HCT116 (cell line): Measurements from ENCODE around the gene DPP10. TPM values are rescaled to one million over a fixed set of nuclear protein-coding genes. Genes with fewer than 3 reads are reported as not detected.

Experiments used
- ATAC-seq: fragments of 200-7000 bp; cut with Tn5 transposase; 2 replicates; pipeline ENCODE4 v1.9.1; 2020; ENCODE audit warnings: mild to moderate bottlenecking, moderate library complexity
- BruUV-seq: library from RNA; stranded (reverse); fragments of 400-500 nt; replicated peaks from 2 replicates; lab custom pipeline; 2021; lab: Mats Ljungman, UMichigan
- CTCF ChIA-PET: fragments of 300-600 bp; sonication (Branson Sonifier 250); formaldehyde crosslinking; loops from one replicate; lab custom pipeline; 2021; ENCODE audit warnings: antibody characterized with exemption; lab: Charles Lee
- POLR2A ChIA-PET: fragments of 300-600, 350-600 bp; sonication (Branson Sonifier 250); formaldehyde crosslinking; loops from one replicate; lab custom pipeline; 2021; ENCODE audit warnings: antibody characterized with exemption; lab: Charles Lee
- RAD21 ChIA-PET, 2 experiments: fragments of 300-600 bp; sonication (Branson Sonifier 250); formaldehyde crosslinking; loops; one replicate each; lab custom pipeline; 2023; ENCODE audit warnings: low total read pairs in 2 of 2; ENCODE audit not compliant: uncharacterized antibody in 2 of 2, unreplicated experiment in 2 of 2, low non-redundant PET in 1 of 2; lab: Charles Lee
- DNase-seq: peaks from one replicate; pipeline ENCODE4 v3.0.0-alpha.2; 2010; ENCODE audit warnings: low read depth, low spot score
- H2AFZ ChIP-seq: fragments of 200-600 bp; shearing (Covaris generic), sonication (generic); 2 replicates; pipeline ENCODE4 v1.6.1; 2017; ENCODE audit warnings: low read depth, mixed run types, mixed read lengths, antibody characterized with exemption, low read length; ENCODE audit not compliant: poor library complexity, severe bottlenecking
- H3K27ac ChIP-seq: 2 replicates; pipeline ENCODE4 v1.5.1; 2012; ENCODE audit warnings: low read depth, low read length
- H3K27me3 ChIP-seq: fragments of 200-600 bp; sonication (generic); 2 replicates; pipeline ENCODE4 v1.6.1; 2016; ENCODE audit warnings: mixed run types, low read length, mixed read lengths; ENCODE audit not compliant: insufficient read depth
- H3K36me3 ChIP-seq, 2 experiments: fragments of 200-500 bp in 1 of 2; fragments of 200-600 bp in 1 of 2; sonication (Bioruptor generic) in 1 of 2; sonication (generic) in 1 of 2; 2 replicates each; pipeline versions ENCODE4 v1.5.1 to v1.6.1; 2014 to 2016; ENCODE audit warnings: low read length in 2 of 2, inconsistent platforms in 1 of 2, mixed read lengths in 1 of 2, mixed run types in 1 of 2; ENCODE audit not compliant: insufficient read depth in 2 of 2, control insufficient read depth in 1 of 2
- H3K4me1 ChIP-seq, 2 experiments: fragments of 200-600 bp in 1 of 2; sonication (generic) in 1 of 2; 2 replicates each; pipeline versions ENCODE4 v1.5.1 to v1.6.1; 2012 to 2017; ENCODE audit warnings: low read length in 2 of 2, inconsistent platforms in 1 of 2, mild to moderate bottlenecking in 1 of 2, mixed read lengths in 1 of 2, mixed run types in 1 of 2, moderate library complexity in 1 of 2; ENCODE audit not compliant: insufficient read depth in 2 of 2, control insufficient read depth in 1 of 2
- H3K4me2 ChIP-seq: fragments of 200-600 bp; sonication (generic); 2 replicates; pipeline ENCODE4 v1.6.1; 2017; ENCODE audit warnings: mixed run types, low read length, mixed read lengths
- H3K4me3 ChIP-seq, 2 experiments: fragments of 200-600 bp in 1 of 2; sonication (generic) in 1 of 2; replicated peaks in 1 of 2; 2 replicates each; pipeline ENCODE4 v1.5.1; 2011 to 2016; ENCODE audit warnings: low read length in 2 of 2, control low read depth in 1 of 2, low read depth in 1 of 2, mild to moderate bottlenecking in 1 of 2, mixed read lengths in 1 of 2, mixed run types in 1 of 2
- H3K79me2 ChIP-seq: fragments of 200-600 bp; sonication (generic); 2 replicates; pipeline ENCODE4 v1.6.1; 2017; ENCODE audit warnings: mild to moderate bottlenecking, mixed run types, low read length, moderate library complexity, mixed read lengths; ENCODE audit not compliant: insufficient read depth
- H3K9ac ChIP-seq: fragments of 200-600 bp; sonication (generic); 2 replicates; pipeline ENCODE4 v1.6.1; 2016; ENCODE audit warnings: low read length, mixed read lengths
- H3K9me2 ChIP-seq: fragments of 200-600 bp; sonication (generic), shearing (Covaris generic); 2 replicates; pipeline ENCODE4 v1.6.1; 2017; ENCODE audit warnings: mixed run types, mild to moderate bottlenecking, moderate library complexity; ENCODE audit not compliant: insufficient read depth
- H3K9me3 ChIP-seq, 2 experiments: fragments of 200-500 bp in 1 of 2; fragments of 200-600 bp in 1 of 2; sonication (Bioruptor generic) in 1 of 2; sonication (generic) in 1 of 2; 2 replicates each; pipeline ENCODE4 v1.6.1; 2014 to 2017; ENCODE audit warnings: low read length in 2 of 2, mixed read lengths in 2 of 2, inconsistent platforms in 1 of 2, low read depth in 1 of 2, mild to moderate bottlenecking in 1 of 2, mixed run types in 1 of 2, moderate library complexity in 1 of 2; ENCODE audit not compliant: control insufficient read depth in 1 of 2, insufficient read depth in 1 of 2
- H4K20me1 ChIP-seq: fragments of 200-600 bp; sonication (generic), shearing (Covaris generic); 2 replicates; pipeline ENCODE4 v1.6.1; 2017; ENCODE audit warnings: mixed run types, mild to moderate bottlenecking, moderate library complexity; ENCODE audit not compliant: insufficient read depth
- CEBPB ChIP-seq: IDR thresholded peaks from 2 replicates; pipeline ENCODE4 v1.6.1; 2012; ENCODE audit warnings: low read depth
- EGR1 ChIP-seq: IDR thresholded peaks from 2 replicates; pipeline ENCODE4 v1.6.1; 2012; ENCODE audit warnings: low read depth
- ELF1 ChIP-seq: IDR thresholded peaks from 2 replicates; pipeline ENCODE4 v1.6.1; 2012; ENCODE audit warnings: low read depth, borderline replicate concordance
- EZH2 ChIP-seq: fragments of 200-600 bp; sonication (generic); IDR thresholded peaks from 2 replicates; pipeline ENCODE4 v1.6.1; 2017; ENCODE audit warnings: antibody characterized with exemption, mixed run types
- EZH2phosphoT487 ChIP-seq: fragments of 200-600 bp; IDR thresholded peaks from 2 replicates; pipeline ENCODE4 v1.6.1; 2018; ENCODE audit warnings: antibody characterized with exemption, borderline replicate concordance
- SIN3A ChIP-seq: IDR thresholded peaks from 2 replicates; pipeline ENCODE4 v1.6.1; 2012; ENCODE audit warnings: low read depth
- SRF ChIP-seq: IDR thresholded peaks from 2 replicates; pipeline ENCODE4 v1.6.1; 2012; ENCODE audit warnings: low read depth
- intact Hi-C: fragments of 100-400 bp; cut with micrococcal nuclease; formaldehyde crosslinking; loops from 2 replicates; pipeline ENCODE4 v1.10.0; 2022
- total RNA-seq: library from RNA; stranded (reverse); gene quantifications from one replicate; pipeline ENCODE4 v1.2.1, GENCODE V29; 2021; ENCODE audit not compliant: unreplicated experiment
- TF ChIP-seq, protein P1 (sequence below): IDR thresholded peaks from 2 replicates; pipeline ENCODE4 v1.6.1; 2012; ENCODE audit warnings: low read depth
- TF ChIP-seq, protein P2 (sequence below): IDR thresholded peaks from 2 replicates; pipeline ENCODE4 v1.6.1; 2012

DPP10 gene
- total RNA-seq, 1 experiment from 2014 or later, result not detected

DNA sequence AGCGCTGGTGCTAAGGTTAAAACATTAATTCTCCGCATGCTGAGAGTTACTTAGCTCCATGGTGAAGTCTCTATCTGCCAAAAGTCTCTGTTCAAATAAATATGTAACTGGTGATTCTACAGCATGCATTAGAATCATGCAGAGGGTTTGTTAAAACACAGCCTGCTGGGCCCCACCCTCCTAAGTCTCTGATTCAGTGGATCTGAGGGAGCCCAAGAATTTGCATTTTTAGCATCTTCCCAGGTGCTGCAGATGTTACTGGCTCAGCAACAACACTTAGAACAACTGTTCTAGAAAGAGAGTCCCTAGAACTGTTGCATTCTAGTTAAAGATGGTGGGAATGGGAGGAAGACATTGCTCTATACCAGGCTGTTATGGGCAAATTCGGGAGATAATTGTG, 73.4 kb downstream of the DPP10 start:
- Histone ChIP-seq H2AFZ (no peak overlapping the region), H3K79me2 (no peaks in the 10 kb centered on the region), H3K27ac (no peak overlapping the region), H3K9ac (no peak overlapping the region), H3K4me3 (no peak overlapping the region), H3K27me3 (no peaks in the 10 kb centered on the region), H3K9me2 (no peaks in the 10 kb centered on the region), H3K36me3 (no peaks in the 10 kb centered on the region), H3K4me1 (no peaks in the 10 kb centered on the region), H3K9me3 (peaks cover 8 to 27% of the 10 kb centered on the region in 2 experiments; a peak in 2 of 4 replicates), H3K4me2 (no peak overlapping the region), H4K20me1 (no peaks in the 10 kb centered on the region)
- CTCF ChIA-PET, result no interaction called here
- BruUV-seq, result no TSS peak
- RAD21 ChIA-PET, result no interaction called here
- TF ChIP-seq CEBPB (no peak), SRF (no peak)
- TF ChIP-seq, protein P1, sequence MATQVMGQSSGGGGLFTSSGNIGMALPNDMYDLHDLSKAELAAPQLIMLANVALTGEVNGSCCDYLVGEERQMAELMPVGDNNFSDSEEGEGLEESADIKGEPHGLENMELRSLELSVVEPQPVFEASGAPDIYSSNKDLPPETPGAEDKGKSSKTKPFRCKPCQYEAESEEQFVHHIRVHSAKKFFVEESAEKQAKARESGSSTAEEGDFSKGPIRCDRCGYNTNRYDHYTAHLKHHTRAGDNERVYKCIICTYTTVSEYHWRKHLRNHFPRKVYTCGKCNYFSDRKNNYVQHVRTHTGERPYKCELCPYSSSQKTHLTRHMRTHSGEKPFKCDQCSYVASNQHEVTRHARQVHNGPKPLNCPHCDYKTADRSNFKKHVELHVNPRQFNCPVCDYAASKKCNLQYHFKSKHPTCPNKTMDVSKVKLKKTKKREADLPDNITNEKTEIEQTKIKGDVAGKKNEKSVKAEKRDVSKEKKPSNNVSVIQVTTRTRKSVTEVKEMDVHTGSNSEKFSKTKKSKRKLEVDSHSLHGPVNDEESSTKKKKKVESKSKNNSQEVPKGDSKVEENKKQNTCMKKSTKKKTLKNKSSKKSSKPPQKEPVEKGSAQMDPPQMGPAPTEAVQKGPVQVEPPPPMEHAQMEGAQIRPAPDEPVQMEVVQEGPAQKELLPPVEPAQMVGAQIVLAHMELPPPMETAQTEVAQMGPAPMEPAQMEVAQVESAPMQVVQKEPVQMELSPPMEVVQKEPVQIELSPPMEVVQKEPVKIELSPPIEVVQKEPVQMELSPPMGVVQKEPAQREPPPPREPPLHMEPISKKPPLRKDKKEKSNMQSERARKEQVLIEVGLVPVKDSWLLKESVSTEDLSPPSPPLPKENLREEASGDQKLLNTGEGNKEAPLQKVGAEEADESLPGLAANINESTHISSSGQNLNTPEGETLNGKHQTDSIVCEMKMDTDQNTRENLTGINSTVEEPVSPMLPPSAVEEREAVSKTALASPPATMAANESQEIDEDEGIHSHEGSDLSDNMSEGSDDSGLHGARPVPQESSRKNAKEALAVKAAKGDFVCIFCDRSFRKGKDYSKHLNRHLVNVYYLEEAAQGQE, result no peak
- TF ChIP-seq, protein P2, sequence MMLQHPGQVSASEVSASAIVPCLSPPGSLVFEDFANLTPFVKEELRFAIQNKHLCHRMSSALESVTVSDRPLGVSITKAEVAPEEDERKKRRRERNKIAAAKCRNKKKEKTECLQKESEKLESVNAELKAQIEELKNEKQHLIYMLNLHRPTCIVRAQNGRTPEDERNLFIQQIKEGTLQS, result no peak
- intact Hi-C loops, result no loop called here
- ATAC-seq (no peak), DNase-seq (no peak)
- POLR2A ChIA-PET, result no interaction called here

DNA sequence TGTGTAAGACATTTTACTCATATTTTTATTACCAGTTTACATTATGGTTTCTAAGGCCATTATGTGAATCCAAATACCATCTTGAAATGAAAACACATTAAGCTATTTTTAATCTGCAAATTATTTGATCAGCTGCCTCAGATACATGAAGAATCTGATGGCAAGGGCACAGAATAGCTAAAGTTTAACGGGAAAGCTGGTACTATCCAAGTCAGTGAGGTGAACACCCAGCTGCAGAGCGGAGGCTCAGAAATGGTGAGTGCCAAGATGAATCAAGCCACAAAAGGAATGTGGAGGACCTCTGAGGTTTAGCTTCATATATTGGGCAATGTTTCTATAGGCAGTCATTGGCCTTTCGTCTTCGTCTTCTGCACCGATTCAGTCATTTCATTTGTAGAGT, 75.1 kb downstream of the DPP10 start:
- no TSS peak for BruUV-seq
- no peak for ATAC-seq
- Histone ChIP-seq H3K36me3 (no peaks in the 10 kb centered on the region), H3K27me3 (no peaks in the 10 kb centered on the region), H3K9me3 (peaks cover 8 to 25% of the 10 kb centered on the region in 2 experiments; a peak in 2 of 4 replicates), H2AFZ (no peak overlapping the region), H3K4me1 (no peaks in the 10 kb centered on the region), H3K27ac (no peak overlapping the region), H3K4me2 (no peak overlapping the region)
- POLR2A ChIA-PET, result no interaction called here
- TF ChIP-seq ELF1 (no peak), SIN3A (no peak), EGR1 (no peak), EZH2 (no peak), EZH2phosphoT487 (no peak)
- TF ChIP-seq, all 23 proteins: peak for 0
- intact Hi-C loops, result no loop called here
- ChIA-PET CTCF (no interaction called here), RAD21 (no interaction called here)
- Histone ChIP-seq H3K4me3 (no peak overlapping the region), H3K79me2 (no peaks in the 10 kb centered on the region), H4K20me1 (no peaks in the 10 kb centered on the region), H3K9ac (no peak overlapping the region), H3K9me2 (no peaks in the 10 kb centered on the region)
- no peak for DNase-seq
